Muscle of arm (tissue), 14 donors: Measurements from ENCODE around the gene SCAND1. TPM values are rescaled to one million over a fixed set of nuclear protein-coding genes. Genes with fewer than 3 reads are reported as not detected.
A peak's percentile ranks its signal among the peaks of the same experiment; 100 is the strongest.
"Not testable (repeated sequence)": the region's sequence is repeated elsewhere in the genome, so short reads cannot be mapped to it uniquely, and the experiment has no call there.

Experiments
- DNase-seq: peaks from one replicate; pipeline ENCODE4 v3.0.0-alpha.2; 2013
- long read RNA-seq, 11 donors: transcript quantifications; one replicate each; lab custom pipeline, GENCODE V29; 2026
- polyA plus RNA-seq, 12 donors: library from polyadenylated mRNA; unstranded; fragments of 120-200 nt; gene quantifications; one replicate each; pipeline ENCODE4 v1.2.1, GENCODE V29; 2013; ENCODE audit not compliant: insufficient read length in 12 of 12

The SCAND1 gene
- 10 to 100 TPM in 11 of 12 donors, not detected in 1; 13.1 to 35.1 (median 16.5) TPM for polyA plus RNA-seq
- long read RNA-seq, donor 1, transcript SCAND1-201 (2 exons, 902 nt) = major isoform, 10 of 96 reads
- long read RNA-seq, donor 1, partial matches to known transcripts = 86 of 96 reads
- long read RNA-seq, donor 1, other reads (novel, unspliced or antisense) = 0 of 96 reads
- long read RNA-seq, donor 2, transcript SCAND1-201 (2 exons, 902 nt) = major isoform, 20 of 20 reads
- long read RNA-seq, donor 2, partial matches to known transcripts = 0 of 20 reads
- long read RNA-seq, donor 2, other reads (novel, unspliced or antisense) = 0 of 20 reads
- long read RNA-seq, donor 3, transcript SCAND1-201 (2 exons, 902 nt) = major isoform, 8 of 8 reads
- long read RNA-seq, donor 3, partial matches to known transcripts = 0 of 8 reads
- long read RNA-seq, donor 3, other reads (novel, unspliced or antisense) = 0 of 8 reads
- long read RNA-seq, donor 4, transcript SCAND1-201 (2 exons, 902 nt) = major isoform, 8 of 8 reads
- long read RNA-seq, donor 4, partial matches to known transcripts = 0 of 8 reads
- long read RNA-seq, donor 4, other reads (novel, unspliced or antisense) = 0 of 8 reads
- long read RNA-seq, donor 5, transcript SCAND1-201 (2 exons, 902 nt) = major isoform, 29 of 29 reads
- long read RNA-seq, donor 5, partial matches to known transcripts = 0 of 29 reads
- long read RNA-seq, donor 5, other reads (novel, unspliced or antisense) = 0 of 29 reads
- long read RNA-seq, donor 6, transcript SCAND1-201 (2 exons, 902 nt) = major isoform, 10 of 10 reads
- long read RNA-seq, donor 6, partial matches to known transcripts = 0 of 10 reads
- long read RNA-seq, donor 6, other reads (novel, unspliced or antisense) = 0 of 10 reads
- long read RNA-seq, donor 7, transcript SCAND1-201 (2 exons, 902 nt) = major isoform, 5 of 5 reads
- long read RNA-seq, donor 7, partial matches to known transcripts = 0 of 5 reads
- long read RNA-seq, donor 7, other reads (novel, unspliced or antisense) = 0 of 5 reads
- long read RNA-seq, donor 8, transcript SCAND1-201 (2 exons, 902 nt) = major isoform, 14 of 14 reads
- long read RNA-seq, donor 8, partial matches to known transcripts = 0 of 14 reads
- long read RNA-seq, donor 8, other reads (novel, unspliced or antisense) = 0 of 14 reads
- long read RNA-seq, donor 9, transcript SCAND1-201 (2 exons, 902 nt) = major isoform, 7 of 7 reads
- long read RNA-seq, donor 9, partial matches to known transcripts = 0 of 7 reads
- long read RNA-seq, donor 9, other reads (novel, unspliced or antisense) = 0 of 7 reads
- long read RNA-seq, donor 10, transcript SCAND1-201 (2 exons, 902 nt) = major isoform, 19 of 44 reads
- long read RNA-seq, donor 10, partial matches to known transcripts = 25 of 44 reads
- long read RNA-seq, donor 10, other reads (novel, unspliced or antisense) = 0 of 44 reads
- long read RNA-seq, donor 11, transcript SCAND1-201 (2 exons, 902 nt) = major isoform, 18 of 18 reads
- long read RNA-seq, donor 11, partial matches to known transcripts = 0 of 18 reads
- long read RNA-seq, donor 11, other reads (novel, unspliced or antisense) = 0 of 18 reads

- peak; percentile 98 for DNase-seq
These were observed at the start of gene SCAND1 for GRCh38 chr20:35954200-35954906. Gene SCAND1 (minus strand): TSS chr20:35954502. CDS start chr20:35954284, 218 bp downstream.

DNA sequence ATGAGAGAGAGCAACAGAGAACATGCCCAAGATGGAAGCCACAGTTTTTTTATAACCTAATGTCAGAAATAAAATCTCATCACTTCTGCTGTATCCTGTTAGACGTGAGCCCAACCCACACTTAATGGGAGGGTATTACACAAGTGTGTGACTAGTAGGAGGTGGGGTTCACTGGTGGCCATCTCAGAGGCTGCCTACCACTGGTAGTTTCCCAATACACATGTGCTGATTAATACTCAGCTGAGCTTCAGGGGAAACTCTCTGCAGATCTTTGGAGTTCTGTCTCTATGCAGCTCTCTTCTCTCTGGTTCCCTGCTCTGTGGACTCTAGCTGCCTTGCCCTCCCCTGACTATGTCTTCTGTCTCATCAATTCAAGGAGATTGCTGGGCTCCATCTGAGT lies 49.7 kb upstream of the SCAND1 start:
- no peak for DNase-seq

- no peak for DNase-seq
These were observed 48.6 kb upstream of the SCAND1 start for GRCh38 chr20:36002855-36003254.

- not testable (repeated sequence) for DNase-seq
These were observed 47.0 kb upstream of the SCAND1 start for GRCh38 chr20:36001331-36001730.

- not testable (repeated sequence) for DNase-seq
These were observed 42.2 kb upstream of the SCAND1 start for GRCh38 chr20:35996492-35996891.

DNA sequence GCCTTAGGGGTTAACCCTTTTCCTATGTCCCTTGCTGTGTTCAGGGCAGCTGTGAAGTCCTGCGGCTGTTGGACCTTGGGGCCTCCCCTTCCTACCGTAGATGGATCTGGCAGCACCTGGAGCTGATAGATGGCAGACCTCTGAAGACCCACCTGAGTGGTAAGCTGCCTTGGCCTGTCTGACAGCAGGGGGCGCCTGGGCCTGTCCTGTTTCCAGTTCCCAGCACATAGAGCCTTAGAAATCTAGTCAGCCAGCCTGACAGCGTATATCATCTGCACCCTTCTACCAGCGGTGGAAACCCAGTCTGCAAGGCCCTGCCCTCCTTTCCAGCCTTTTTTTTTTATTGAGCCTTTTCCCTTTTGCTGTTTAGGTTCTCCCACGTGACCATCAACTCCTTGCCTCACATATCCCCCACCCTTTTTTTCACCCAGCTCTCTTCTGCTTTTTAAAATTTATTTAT lies 40.7 kb upstream of the SCAND1 start:
- DNase-seq = peak; percentile 79

DNA sequence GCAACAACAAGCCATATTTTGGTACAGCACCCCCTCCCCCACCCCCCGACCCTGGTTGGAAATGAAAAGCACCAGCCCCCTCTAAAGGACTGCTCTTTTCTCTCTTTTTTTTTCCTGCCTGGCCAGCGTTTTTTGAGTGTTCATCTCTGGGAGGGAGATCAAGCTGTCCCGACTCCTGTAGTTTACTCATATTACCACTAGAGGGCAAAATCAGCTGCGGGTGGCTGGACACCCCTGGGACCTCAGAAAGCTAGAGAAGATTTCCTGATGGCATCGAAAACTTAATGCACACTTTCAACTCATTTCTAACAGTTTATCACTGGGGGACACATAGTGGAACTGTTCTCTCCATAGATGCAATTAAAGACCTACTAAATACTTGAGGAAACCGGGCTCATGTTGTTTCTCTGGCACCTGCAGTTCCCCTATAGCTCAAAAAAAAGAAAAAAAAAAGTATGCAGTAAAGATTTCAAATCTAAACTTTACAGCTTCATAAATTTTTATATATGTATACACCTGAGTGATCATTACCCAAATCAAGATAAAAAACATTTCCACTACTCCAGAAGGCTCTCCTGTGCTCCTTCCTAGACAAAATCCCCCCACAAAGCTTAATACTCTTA lies 38.5 kb upstream of the SCAND1 start:
- DNase-seq = peak; percentile 77

DNA sequence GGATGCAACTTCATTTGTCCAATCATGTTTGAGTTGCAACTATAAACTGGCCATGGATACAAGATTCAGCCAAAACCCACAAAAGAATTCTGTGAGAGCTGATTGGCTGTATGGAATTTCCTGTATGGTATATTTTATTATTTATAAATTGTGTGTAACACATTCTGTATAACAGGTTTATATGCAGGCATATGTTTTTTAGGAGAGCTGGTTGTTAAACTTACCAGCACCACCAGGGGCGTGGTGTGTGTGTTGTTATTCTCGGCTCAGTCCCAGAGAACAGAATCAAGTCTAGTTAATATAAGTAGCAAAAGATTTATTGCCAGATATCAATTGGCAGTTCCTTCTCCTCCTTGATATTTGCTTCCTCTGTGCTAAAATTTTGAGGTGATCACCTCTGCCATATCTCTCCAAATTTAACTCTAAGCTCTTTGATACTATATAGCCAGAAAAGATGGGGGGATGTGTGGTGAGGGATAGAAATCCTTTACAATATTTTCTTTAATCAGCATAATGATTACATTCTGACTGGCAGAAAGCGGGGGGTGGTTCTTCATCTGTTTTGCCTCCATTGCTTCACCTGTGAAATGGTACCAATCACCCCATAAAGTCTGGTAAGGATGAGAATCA lies 37.0 kb upstream of the SCAND1 start:
- no peak for DNase-seq

- DNase-seq = no peak
These were observed 34.7 kb upstream of the SCAND1 start for GRCh38 chr20:35988910-35989463.

- DNase-seq = no peak
These were observed 31.5 kb upstream of the SCAND1 start for GRCh38 chr20:35985806-35986205.

DNA sequence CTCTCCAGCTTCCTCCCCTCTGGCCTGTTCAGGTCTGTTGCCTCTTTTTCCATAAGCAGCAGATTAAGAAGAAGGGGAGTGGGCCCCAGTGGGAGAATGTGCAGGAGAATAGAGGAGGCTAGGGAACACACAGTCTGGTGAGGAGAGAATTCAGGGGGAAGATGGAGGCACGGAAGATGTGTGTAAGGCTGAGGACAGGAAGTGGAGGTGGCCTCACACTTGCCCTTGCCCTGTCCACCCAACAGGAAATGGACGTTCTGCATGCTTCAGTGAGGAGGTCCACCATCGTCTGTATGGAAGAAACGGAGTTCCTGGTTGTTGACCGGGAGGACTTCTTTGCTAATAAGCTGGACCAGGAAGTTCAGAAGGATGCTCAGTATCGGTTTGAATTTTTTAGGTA lies 30.1 kb upstream of the SCAND1 start:
- DNase-seq = no peak

DNA sequence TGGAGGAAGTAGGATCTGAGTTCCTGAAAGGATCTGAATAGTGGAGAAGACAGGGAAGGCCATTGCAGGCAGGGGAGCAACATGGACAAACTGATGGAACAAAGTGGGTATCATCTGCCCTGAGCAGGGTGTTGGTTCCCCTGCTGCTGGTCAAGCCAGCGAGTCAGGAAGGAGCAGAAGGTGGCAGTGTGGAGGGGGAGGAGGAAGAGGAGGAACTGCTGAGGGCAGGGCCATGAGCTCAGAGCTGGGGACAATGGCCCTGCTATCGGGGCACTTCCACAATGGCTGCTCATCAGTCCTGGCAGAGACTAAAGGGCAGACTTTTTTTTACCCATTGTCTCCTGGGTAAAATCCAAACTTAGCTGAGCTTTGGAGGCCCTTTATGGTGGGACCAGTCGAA lies 27.7 kb upstream of the SCAND1 start:
- DNase-seq = no peak

GRCh38 chr20:35979544-35979943 lies 25.2 kb upstream of the SCAND1 start:
- no peak for DNase-seq

DNA sequence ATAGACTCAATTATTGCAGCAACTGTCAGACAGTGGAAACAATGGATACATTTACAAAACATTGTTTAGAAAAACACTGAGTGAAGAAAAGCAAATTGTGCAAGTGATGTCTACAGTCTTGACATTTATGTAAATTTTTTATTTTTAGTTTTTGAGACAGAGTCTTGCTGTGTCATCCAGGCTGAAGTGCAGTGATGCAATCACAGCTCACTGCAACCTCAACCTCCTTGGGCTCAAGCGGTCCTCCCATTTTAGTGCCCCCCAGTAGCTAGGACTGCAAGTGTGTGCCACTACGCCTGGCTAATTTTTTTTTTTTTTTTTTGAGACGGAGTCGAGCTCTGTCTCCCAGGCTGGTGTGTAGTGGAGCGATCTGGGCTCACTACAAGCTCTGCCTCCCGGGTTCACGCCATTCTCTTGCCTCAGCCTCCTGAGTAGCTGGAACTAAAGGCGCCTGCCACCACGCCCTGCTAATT lies 23.8 kb upstream of the SCAND1 start:
- no peak for DNase-seq

GRCh38 chr20:35975576-35976373 lies 21.5 kb upstream of the SCAND1 start:
- DNase-seq = no peak

GRCh38 chr20:35974256-35974655 lies 20.0 kb upstream of the SCAND1 start:
- DNase-seq = no peak

DNA sequence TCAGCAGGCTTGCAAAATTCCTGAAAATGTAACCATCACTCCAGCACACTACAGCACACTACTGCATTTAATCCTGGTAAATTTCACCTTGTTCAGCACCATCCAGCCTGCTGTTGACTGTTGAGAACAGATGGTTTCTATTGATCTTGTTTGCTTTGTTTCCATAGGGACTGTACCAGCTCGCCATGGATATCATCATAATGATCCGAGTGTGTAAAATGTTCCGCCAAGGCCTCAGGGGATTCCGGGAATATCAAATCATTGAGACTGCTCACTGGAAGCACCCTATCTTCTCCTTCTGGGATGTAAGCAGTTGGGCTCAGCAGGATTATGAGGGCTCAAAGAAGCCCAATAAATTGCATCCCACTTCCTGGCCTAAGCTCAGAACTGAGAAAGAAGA lies 18.2 kb upstream of the SCAND1 start:
- DNase-seq = no peak

DNA sequence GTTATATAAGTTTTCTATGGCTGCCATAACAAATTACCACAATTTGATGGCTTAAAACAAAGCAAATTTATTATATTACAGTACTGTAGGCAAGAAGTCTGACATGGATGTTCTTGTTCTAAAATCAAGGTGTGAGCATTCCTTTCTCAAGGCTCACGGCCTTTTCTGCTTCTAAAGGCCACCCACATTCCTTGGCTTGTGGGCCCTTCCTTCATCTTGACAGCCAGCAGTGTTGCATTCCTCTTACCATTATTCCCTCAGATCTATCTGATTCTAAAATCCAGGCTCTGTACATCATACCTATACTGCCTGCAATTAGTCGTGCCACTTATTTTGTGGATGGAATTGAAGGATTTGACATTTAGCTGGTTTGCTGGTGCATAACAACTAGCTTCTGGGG lies 17.7 kb upstream of the SCAND1 start:
- DNase-seq = no peak
